Panc1 (cell line): ENCODE data around the gene NR5A1.

Source experiments
- CTCF ChIP-seq: fragments of 450-650 bp; IDR thresholded peaks from 2 replicates; pipeline ENCODE4 v1.5.1; 2017; ENCODE audit warnings: mild to moderate bottlenecking
- POLR2AphosphoS5 ChIP-seq: IDR thresholded peaks from 2 replicates; pipeline ENCODE4 v1.6.1; 2012; ENCODE audit warnings: mild to moderate bottlenecking, low read depth, low read length, moderate library complexity
- SIN3A ChIP-seq: IDR thresholded peaks from 2 replicates; pipeline ENCODE4 v1.6.1; 2012; ENCODE audit warnings: low read depth, mild to moderate bottlenecking, low read length, moderate library complexity, borderline replicate concordance; ENCODE audit not compliant: insufficient read depth
- TCF7L2 ChIP-seq: IDR thresholded peaks from 2 replicates; pipeline ENCODE4 v1.6.1; 2011; ENCODE audit warnings: mild to moderate bottlenecking, low read depth, low read length, inconsistent platforms
- TF ChIP-seq, protein P1 (sequence below), 2 experiments: IDR thresholded peaks; 2 replicates each; pipeline ENCODE4 v1.6.1; 2011 to 2012; ENCODE audit warnings: low read depth in 2 of 2, control low read depth in 1 of 2, low read length in 1 of 2, mild to moderate bottlenecking in 1 of 2, moderate library complexity in 1 of 2; ENCODE audit not compliant: insufficient read depth in 1 of 2

- TF ChIP-seq POLR2AphosphoS5 (no peak), CTCF (no peak), SIN3A (no peak), TCF7L2 (no peak)
- TF ChIP-seq, protein P1, sequence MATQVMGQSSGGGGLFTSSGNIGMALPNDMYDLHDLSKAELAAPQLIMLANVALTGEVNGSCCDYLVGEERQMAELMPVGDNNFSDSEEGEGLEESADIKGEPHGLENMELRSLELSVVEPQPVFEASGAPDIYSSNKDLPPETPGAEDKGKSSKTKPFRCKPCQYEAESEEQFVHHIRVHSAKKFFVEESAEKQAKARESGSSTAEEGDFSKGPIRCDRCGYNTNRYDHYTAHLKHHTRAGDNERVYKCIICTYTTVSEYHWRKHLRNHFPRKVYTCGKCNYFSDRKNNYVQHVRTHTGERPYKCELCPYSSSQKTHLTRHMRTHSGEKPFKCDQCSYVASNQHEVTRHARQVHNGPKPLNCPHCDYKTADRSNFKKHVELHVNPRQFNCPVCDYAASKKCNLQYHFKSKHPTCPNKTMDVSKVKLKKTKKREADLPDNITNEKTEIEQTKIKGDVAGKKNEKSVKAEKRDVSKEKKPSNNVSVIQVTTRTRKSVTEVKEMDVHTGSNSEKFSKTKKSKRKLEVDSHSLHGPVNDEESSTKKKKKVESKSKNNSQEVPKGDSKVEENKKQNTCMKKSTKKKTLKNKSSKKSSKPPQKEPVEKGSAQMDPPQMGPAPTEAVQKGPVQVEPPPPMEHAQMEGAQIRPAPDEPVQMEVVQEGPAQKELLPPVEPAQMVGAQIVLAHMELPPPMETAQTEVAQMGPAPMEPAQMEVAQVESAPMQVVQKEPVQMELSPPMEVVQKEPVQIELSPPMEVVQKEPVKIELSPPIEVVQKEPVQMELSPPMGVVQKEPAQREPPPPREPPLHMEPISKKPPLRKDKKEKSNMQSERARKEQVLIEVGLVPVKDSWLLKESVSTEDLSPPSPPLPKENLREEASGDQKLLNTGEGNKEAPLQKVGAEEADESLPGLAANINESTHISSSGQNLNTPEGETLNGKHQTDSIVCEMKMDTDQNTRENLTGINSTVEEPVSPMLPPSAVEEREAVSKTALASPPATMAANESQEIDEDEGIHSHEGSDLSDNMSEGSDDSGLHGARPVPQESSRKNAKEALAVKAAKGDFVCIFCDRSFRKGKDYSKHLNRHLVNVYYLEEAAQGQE (IDR thresholded peaks at IDR 0.05; ENCODE audit: insufficient read depth in 1 of 2, low read depth in 2 of 2, low read length in 1 of 2), result no peak
Measured at GRCh38 chr9:124514125-124514524, 6.9 kb upstream of the NR5A1 start.
